HG02885 (cell line): ENCODE results near the gene UGCG.
"Not testable (repeated sequence)": the region's sequence is repeated elsewhere in the genome, so short reads cannot be mapped to it uniquely, and the experiment has no call there.

Source experiments
- ATAC-seq: cut with Tn5 transposase; IDR thresholded peaks from one replicate; pipeline ENCODE4 v1.9.1; 2021; ENCODE audit warnings: mild to moderate bottlenecking; ENCODE audit not compliant: unreplicated experiment, poor library complexity

Gene UGCG

GRCh38 chr9:111895996-111896941 lies at the start of gene UGCG:
Gene UGCG, plus strand, starts transcription at chr9:111896814. Its CDS starts 402 bp downstream, at chr9:111897216.
- peak; percentile 83 for ATAC-seq

DNA sequence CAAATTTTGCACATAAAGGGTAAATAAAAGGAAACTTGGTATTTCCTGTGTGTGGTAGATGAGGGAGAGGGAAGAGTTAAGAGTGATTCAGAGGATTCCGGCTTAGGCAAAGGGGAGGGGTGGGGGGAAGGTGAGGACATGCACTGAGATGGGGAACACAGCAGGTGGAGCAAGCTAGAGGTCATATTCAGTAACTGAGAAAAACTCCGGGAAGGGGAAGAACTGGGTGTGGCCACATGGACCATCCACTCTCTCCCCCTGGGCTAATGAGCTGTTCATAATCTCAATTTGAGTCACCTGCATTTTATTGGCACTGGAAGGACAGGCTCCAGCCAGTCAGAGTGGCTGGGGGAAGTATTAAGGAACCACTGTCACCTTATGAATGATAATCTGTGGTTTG lies 45.1 kb upstream of the UGCG start:
- no peak for ATAC-seq

DNA sequence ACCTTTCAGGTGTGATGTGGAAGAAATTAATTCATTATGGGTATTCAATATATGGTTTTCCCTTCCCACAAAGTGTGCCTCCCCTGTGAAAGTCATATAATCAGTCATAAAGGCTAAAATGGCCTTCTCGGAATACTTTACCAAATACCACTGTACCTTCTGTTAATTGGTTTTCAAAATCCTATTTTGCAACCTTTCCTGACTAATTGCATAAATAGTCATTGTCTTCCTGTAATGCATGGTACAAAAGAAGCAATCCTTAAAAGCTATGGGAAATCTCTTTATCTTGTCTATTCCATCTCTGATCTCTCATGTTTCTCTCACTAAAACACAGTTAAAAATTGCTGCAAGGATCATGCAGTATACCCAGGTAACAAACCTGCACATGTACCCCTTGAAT lies 44.3 kb upstream of the UGCG start:
- ATAC-seq, result no peak

- no peak for ATAC-seq
Observed at GRCh38 chr9:111853450-111853827, 43.2 kb upstream of the UGCG start.

DNA sequence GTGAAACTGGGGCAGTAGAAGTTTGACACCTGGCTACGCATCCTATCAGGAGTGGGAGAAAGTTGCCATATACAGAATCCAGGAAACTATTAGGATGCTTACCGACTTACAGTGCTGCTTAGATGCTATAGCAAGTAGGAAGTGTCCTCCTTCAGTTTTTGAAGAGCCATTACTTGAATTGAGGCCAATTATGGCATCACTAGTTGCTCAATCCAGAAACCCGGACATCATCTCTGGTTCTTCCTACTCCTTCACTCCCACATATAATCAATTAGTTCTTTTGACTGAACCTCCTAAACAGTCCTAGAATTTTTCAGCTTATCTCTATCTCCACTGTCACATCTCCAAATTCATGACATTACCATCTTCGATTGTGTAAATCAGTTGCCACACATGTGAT lies 41.8 kb upstream of the UGCG start:
- ATAC-seq, result no peak

DNA sequence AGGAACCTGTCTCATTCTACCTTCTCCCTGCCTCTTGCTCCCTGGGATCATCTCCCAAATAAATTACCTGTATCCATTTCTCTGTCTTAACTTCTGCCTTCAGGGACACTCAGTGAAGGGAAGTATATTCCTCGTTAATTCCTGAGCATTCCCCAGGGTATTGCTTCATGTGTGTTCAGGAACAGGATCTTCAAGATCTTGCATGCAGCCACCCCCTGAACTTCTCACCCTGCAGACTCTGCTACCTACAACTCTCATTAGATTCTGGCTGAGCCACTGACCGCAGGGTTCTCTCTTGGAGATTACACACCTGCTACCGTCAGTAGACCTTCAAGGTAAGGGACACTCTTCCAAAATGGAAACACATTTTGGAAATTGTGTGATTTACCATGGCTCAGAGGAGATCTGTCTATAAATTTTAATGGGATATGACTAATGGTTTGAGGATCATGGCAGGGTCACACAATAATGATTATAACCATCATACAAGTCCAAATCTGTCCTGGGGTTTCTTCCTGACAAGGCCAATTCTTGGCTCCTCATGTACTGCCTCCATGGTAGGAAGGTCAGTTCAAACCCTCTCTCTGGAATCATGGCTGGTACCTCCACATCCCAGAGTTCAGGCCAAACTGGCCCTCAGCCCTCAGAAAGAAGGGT lies 38.9 kb upstream of the UGCG start:
- no peak for ATAC-seq

- no peak for ATAC-seq
Observed at GRCh38 chr9:111860443-111860842, 36.2 kb upstream of the UGCG start.

DNA sequence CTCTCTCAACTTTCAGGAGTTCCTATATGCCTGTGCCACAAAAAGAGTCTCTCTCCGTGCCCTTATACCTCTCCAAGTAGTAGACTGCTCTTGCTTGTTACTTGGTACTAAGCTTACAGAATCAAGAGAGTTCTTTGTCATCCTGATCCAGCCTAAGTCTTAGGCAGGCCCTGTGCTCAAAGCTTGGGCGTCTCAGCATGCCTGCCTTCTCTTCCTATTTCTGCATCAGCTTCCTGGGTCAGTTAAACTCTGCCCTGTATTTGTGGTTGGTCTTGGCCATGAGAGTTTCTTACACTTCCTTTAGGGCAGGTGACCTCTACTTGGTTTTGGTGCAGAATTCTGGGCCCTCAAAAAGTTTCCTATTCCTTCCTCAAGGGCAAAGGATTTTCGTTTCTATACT lies 33.0 kb upstream of the UGCG start:
- no peak for ATAC-seq

GRCh38 chr9:111866976-111867375 lies 29.6 kb upstream of the UGCG start:
- no peak for ATAC-seq

DNA sequence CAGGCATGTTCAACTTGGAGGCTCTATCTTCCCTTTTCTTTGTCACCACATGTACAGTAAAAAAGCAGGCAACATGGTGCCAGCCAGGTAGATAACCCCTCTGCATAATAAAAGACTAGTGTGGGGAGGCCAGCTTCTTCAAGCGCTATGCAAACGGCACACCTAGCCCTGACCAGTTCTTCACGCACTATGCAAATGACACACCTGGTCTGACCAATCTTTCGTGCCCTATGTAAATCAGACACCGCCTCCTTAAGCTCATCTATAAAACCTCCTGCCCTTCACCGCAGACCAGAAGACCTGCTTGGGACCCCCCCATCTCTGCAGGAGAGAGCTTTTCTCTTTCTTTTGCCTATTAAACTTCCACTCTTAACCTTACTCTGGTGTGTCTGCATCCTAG lies 28.1 kb upstream of the UGCG start:
- ATAC-seq, result no peak

DNA sequence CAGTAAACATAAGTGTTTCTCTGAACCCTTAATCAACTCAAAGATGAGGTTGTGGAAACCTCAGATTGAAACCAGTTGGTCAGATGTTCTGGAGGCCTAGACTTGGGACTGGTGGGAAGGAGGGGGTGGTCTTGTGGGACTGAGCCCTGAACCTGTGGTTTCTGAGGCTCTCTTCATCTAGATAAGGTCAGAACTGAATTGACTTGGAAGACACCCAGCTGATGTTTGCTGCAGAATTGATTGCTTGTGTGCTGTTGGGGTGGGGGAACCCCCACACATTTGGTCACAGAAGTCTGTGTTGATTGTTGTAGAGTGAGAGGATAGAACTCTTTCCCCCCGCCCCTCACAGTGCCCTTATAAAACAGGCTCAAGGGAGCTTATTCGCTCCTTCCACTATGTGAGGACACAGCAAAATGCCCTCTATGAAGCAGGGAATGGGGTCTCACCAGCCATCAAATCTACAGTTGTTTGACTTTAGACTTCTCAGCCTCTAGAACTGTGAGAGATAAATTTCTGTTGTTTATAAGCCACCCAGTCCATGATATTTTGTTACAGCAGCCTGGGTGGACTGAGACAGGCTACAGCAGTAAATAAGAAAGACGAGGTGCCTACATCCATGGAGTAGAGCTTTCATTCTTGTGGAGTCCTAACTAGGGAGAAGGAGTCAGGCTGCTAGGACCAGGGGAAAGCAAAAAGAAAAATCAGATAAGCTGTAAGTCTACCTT lies 25.7 kb upstream of the UGCG start:
- peak; percentile 78 for ATAC-seq

GRCh38 chr9:111871499-111871855 lies 25.1 kb upstream of the UGCG start:
- no peak for ATAC-seq

DNA sequence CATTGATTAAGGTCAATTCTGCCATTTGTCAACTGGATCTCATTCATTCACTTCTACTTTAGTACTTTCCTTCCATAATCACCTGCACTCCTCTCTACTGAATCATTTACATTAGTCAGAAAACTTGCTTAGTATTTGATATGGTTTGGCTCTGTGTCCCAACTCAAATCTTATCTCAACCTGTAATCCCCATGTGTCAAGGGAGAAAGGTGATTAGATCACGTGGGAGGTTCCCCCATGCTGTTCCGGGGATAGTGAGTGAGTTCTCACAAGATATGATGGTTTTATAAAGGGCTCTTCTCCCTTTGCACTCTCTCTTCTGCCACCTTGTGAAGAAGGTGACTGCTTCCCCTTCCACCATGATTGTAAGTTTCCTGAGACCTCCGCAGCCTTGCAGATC lies 23.7 kb upstream of the UGCG start:
- ATAC-seq, result no peak

- ATAC-seq, result no peak
Observed at GRCh38 chr9:111873901-111874300, 22.7 kb upstream of the UGCG start.

- ATAC-seq, result no peak
Observed at GRCh38 chr9:111874500-111874899, 22.1 kb upstream of the UGCG start.

- not testable (repeated sequence) for ATAC-seq
Observed at GRCh38 chr9:111875291-111875690, 21.3 kb upstream of the UGCG start.

- not testable (repeated sequence) for ATAC-seq
Observed at GRCh38 chr9:111875691-111876090, 20.9 kb upstream of the UGCG start.

DNA sequence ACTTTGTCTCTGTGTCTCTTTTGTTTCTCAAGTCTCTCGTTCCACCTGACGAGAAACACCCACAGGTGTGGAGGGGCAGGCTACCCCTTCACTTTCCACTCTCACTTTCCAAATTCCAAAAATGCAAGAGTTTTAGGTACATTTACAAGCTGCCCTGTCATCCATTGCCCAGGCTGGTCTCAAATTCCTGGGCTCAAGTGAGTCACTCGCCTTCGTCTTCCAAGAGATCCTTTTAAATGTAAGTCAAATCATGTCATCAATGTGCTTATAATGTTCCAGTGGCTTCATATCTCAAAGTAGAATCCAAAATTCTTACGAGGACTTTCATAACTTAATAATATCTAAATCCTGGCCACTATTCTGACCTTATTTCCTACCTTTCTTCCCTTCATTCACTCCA lies 20.4 kb upstream of the UGCG start:
- no peak for ATAC-seq

GRCh38 chr9:111877420-111877819 lies 19.2 kb upstream of the UGCG start:
- no peak for ATAC-seq

- ATAC-seq, result no peak
Observed at GRCh38 chr9:111878946-111879345, 17.7 kb upstream of the UGCG start.
